Karpas-422 (cell line): ENCODE measurements around the gene PI4KB. TPM values are rescaled to one million over a fixed set of nuclear protein-coding genes. Genes with fewer than 3 reads are reported as not detected.
A peak's percentile ranks its signal among the peaks of the same experiment; 100 is the strongest.

ENCODE experiments used
- DNase-seq: peaks from one replicate; pipeline ENCODE4 v3.0.0-alpha.2; 2015
- H2AFZ ChIP-seq: fragments of 200-600 bp; sonication (generic); 2 replicates; pipeline ENCODE4 v1.6.1; 2014; ENCODE audit warnings: antibody characterized with exemption, low read length, mixed read lengths
- H3K27ac ChIP-seq: fragments of 200-600 bp; sonication (generic); 2 replicates; pipeline ENCODE4 v1.5.1; 2014; ENCODE audit warnings: mild to moderate bottlenecking, low read length, moderate library complexity
- H3K27me3 ChIP-seq: fragments of 200-600 bp; sonication (generic); 2 replicates; pipeline ENCODE4 v1.6.1; 2014; ENCODE audit warnings: low read length, mixed read lengths
- H3K36me3 ChIP-seq: fragments of 200-600 bp; sonication (generic); 2 replicates; pipeline ENCODE4 v1.6.1; 2014; ENCODE audit warnings: low read length, mixed read lengths; ENCODE audit not compliant: insufficient read depth
- H3K4me1 ChIP-seq: fragments of 200-600 bp; sonication (generic); 2 replicates; pipeline ENCODE4 v1.6.1; 2014; ENCODE audit warnings: mild to moderate bottlenecking, low read length, mixed read lengths
- H3K4me2 ChIP-seq: fragments of 200-600 bp; sonication (generic); 2 replicates; pipeline ENCODE4 v1.6.1; 2014; ENCODE audit warnings: low read length, low read depth, mild to moderate bottlenecking; ENCODE audit not compliant: poor library complexity, severe bottlenecking
- H3K4me3 ChIP-seq: fragments of 200-600 bp; sonication (generic); 2 replicates; pipeline ENCODE4 v1.5.1; 2014; ENCODE audit warnings: mild to moderate bottlenecking, antibody characterized with exemption, low read length, mixed read lengths
- H3K79me2 ChIP-seq: fragments of 200-600 bp; sonication (generic); 2 replicates; pipeline ENCODE4 v1.6.1; 2014; ENCODE audit warnings: mild to moderate bottlenecking, low read length, mixed read lengths
- H3K9ac ChIP-seq: fragments of 200-600 bp; sonication (generic); 2 replicates; pipeline ENCODE4 v1.6.0; 2014; ENCODE audit warnings: low read length
- H3K9me2 ChIP-seq: fragments of 200-600 bp; sonication (generic), shearing (Covaris generic); replicated peaks from 2 replicates; pipeline ENCODE4 v1.6.0; 2014; ENCODE audit warnings: mild to moderate bottlenecking, low read length, moderate library complexity; ENCODE audit not compliant: insufficient read depth
- H3K9me3 ChIP-seq: fragments of 300-700, 200-600 bp; sonication (generic); 2 replicates; pipeline ENCODE4 v1.6.1; 2014; ENCODE audit warnings: low read length, mixed read lengths
- H4K20me1 ChIP-seq: fragments of 200-600 bp; sonication (generic); 2 replicates; pipeline ENCODE4 v1.6.1; 2014; ENCODE audit warnings: mild to moderate bottlenecking, antibody characterized with exemption, low read length, low read depth; ENCODE audit not compliant: insufficient read depth
- total RNA-seq: library from RNA; depleted of rRNA; stranded (reverse); fragments of >200 nt; shearing (Covaris generic); gene quantifications from 2 replicates; pipeline ENCODE4 v1.2.3, GENCODE V29; 2014; ENCODE audit warnings: low replicate concordance

Gene PI4KB
- total RNA-seq, 1 experiment from 2014 or later: 29.4 TPM

- Histone ChIP-seq H4K20me1 (no peaks in the 10 kb centered on the region), H3K27me3 (no peaks in the 10 kb centered on the region), H3K79me2 (no peaks in the 10 kb centered on the region), H3K4me3 (no peak overlapping the region), H3K27ac (no peak overlapping the region), H2AFZ (no peak overlapping the region), H3K4me2 (no peak overlapping the region), H3K9ac (no peak overlapping the region), H3K36me3 (no peaks in the 10 kb centered on the region), H3K9me3 (no peaks in the 10 kb centered on the region), H3K4me1 (peaks cover 9% of the 10 kb centered on the region), H3K9me2 (no peaks in the 10 kb centered on the region)
- DNase-seq: no peak
Observed at GRCh38 chr1:151368393-151369301, 41.4 kb upstream of the PI4KB start.

DNA sequence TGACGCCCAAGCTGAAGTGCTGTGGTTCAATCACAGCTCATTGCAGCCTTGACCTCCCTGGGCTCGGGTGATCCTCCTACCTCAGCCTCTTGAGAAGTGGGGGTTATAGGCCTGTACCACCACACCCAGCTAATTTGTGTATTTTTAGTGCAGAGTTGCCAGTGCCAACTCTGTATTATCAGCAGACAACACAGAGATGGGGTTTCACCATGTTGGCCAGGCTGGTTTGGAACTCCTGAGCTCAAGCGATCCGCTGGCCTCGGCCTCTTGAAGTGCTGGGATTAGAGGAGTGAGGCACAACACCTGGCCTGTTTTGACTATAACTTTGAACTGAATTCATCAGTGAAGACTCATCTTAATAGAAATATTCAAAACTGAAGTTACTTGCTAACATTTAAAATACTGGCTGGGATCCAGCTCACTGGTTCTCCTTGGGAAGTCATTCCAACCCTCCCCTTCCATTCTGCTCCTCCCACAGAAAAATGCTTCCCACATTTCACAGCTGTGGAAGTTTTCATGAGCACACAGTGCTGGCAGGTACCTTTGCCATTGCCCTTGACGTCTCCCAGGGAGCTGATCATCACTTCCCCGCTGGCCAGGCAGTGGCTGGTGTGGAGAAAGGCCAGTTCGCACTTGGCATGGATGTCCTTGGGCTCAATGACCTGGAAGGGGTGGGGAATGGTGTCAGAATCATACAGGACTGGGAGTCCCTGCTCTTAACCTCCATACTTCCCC, 40.6 kb upstream of the PI4KB start:
- no peaks in the 10 kb centered on the region for H4K20me1 ChIP-seq
- no peaks in the 10 kb centered on the region for H3K9me2 ChIP-seq

GRCh38 chr1:151364996-151365395, 37.8 kb upstream of the PI4KB start:
- Histone ChIP-seq H3K4me3 (no peak overlapping the region), H2AFZ (no peak overlapping the region), H3K79me2 (no peaks in the 10 kb centered on the region), H3K9me3 (no peaks in the 10 kb centered on the region; the same call in 1 of the 2 replicates), H3K27me3 (no peaks in the 10 kb centered on the region), H3K4me2 (no peak overlapping the region), H3K9me2 (no peaks in the 10 kb centered on the region), H3K27ac (no peak overlapping the region), H3K4me1 (peaks cover 4% of the 10 kb centered on the region), H4K20me1 (no peaks in the 10 kb centered on the region), H3K36me3 (no peaks in the 10 kb centered on the region), H3K9ac (no peak overlapping the region)
- DNase-seq: no peak

More for the DNA sequence above, 40.6 kb upstream of the PI4KB start:
- H3K9ac ChIP-seq: no peak overlapping the region
- H2AFZ ChIP-seq: no peak overlapping the region
- H3K4me3 ChIP-seq: no peak overlapping the region
- H3K4me1 ChIP-seq: peaks cover 9% of the 10 kb centered on the region
- H3K27me3 ChIP-seq: no peaks in the 10 kb centered on the region
- no peak overlapping the region for H3K4me2 ChIP-seq
- no peak overlapping the region for H3K27ac ChIP-seq
- DNase-seq: no peak
- H3K9me3 ChIP-seq: no peaks in the 10 kb centered on the region
- no peaks in the 10 kb centered on the region for H3K79me2 ChIP-seq
- no peaks in the 10 kb centered on the region for H3K36me3 ChIP-seq

GRCh38 chr1:151362308-151363155, 35.3 kb upstream of the PI4KB start:
- DNase-seq: no peak
- H3K4me2 ChIP-seq: no peak overlapping the region
- no peaks in the 10 kb centered on the region for H3K4me1 ChIP-seq
- no peaks in the 10 kb centered on the region for H3K36me3 ChIP-seq
- no peaks in the 10 kb centered on the region for H3K79me2 ChIP-seq
- H3K9me3 ChIP-seq: no peaks in the 10 kb centered on the region; the same call in 1 of the 2 replicates
- H2AFZ ChIP-seq: no peak overlapping the region
- no peak overlapping the region for H3K4me3 ChIP-seq
- H3K27ac ChIP-seq: no peak overlapping the region
- H3K27me3 ChIP-seq: no peaks in the 10 kb centered on the region
- no peak overlapping the region for H3K9ac ChIP-seq
- no peaks in the 10 kb centered on the region for H3K9me2 ChIP-seq
- no peaks in the 10 kb centered on the region for H4K20me1 ChIP-seq

DNA sequence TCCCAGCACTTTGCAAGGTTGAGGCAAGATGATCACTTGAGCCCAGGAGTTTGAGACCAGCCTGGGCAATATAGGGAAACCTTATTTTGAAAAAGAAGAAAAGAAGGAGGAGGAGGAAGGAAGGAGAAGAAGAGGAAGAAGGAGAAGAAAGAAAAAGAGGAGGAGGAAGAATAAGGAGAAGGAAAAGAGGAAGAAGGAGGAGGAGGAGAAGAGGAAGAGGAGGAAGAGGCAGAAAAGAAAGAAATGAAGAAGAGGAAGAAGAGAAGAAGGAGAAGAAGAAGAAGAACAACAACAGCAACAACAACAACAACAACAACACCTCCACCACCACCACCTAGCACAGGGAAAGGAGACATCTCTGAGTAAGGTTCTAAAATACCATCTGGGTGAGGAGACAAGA, 34.7 kb upstream of the PI4KB start:
- H3K9me3 ChIP-seq: no peaks in the 10 kb centered on the region; the same call in 1 of the 2 replicates
- H3K9me2 ChIP-seq: no peaks in the 10 kb centered on the region
- no peaks in the 10 kb centered on the region for H3K36me3 ChIP-seq
- no peaks in the 10 kb centered on the region for H3K79me2 ChIP-seq
- no peak overlapping the region for H3K4me3 ChIP-seq
- no peak overlapping the region for H3K27ac ChIP-seq
- no peaks in the 10 kb centered on the region for H3K4me1 ChIP-seq
- DNase-seq: no peak
- H4K20me1 ChIP-seq: no peaks in the 10 kb centered on the region
- H3K4me2 ChIP-seq: no peak overlapping the region
- H2AFZ ChIP-seq: no peak overlapping the region
- H3K9ac ChIP-seq: no peak overlapping the region
- no peaks in the 10 kb centered on the region for H3K27me3 ChIP-seq

GRCh38 chr1:151356696-151357095, 29.5 kb upstream of the PI4KB start:
- no peak for DNase-seq
- Histone ChIP-seq H4K20me1 (no peaks in the 10 kb centered on the region), H3K79me2 (no peaks in the 10 kb centered on the region), H3K9ac (no peak overlapping the region), H3K4me3 (no peak overlapping the region), H3K36me3 (no peaks in the 10 kb centered on the region), H3K27me3 (no peaks in the 10 kb centered on the region), H3K4me2 (no peak overlapping the region), H3K27ac (no peak overlapping the region), H3K4me1 (peaks cover 4% of the 10 kb centered on the region; the same call in 1 of the 2 replicates), H3K9me3 (peaks cover 7% of the 10 kb centered on the region), H3K9me2 (no peaks in the 10 kb centered on the region), H2AFZ (no peak overlapping the region)

GRCh38 chr1:151352021-151352718, 25.0 kb upstream of the PI4KB start:
- no peaks in the 10 kb centered on the region for H3K9me2 ChIP-seq
- no peak overlapping the region for H3K4me3 ChIP-seq
- no peak overlapping the region for H3K4me2 ChIP-seq
- 0 out of 2 replicates have a peak overlapping the region, but pooled peaks have one; percentile 36 for H2AFZ ChIP-seq
- H3K36me3 ChIP-seq: no peaks in the 10 kb centered on the region
- H3K9ac ChIP-seq: no peak overlapping the region
- H3K27ac ChIP-seq: no peak overlapping the region
- H3K9me3 ChIP-seq: peaks cover 8% of the 10 kb centered on the region
- no peaks in the 10 kb centered on the region for H3K27me3 ChIP-seq
- H4K20me1 ChIP-seq: no peaks in the 10 kb centered on the region
- H3K79me2 ChIP-seq: no peaks in the 10 kb centered on the region
- H3K4me1 ChIP-seq: peaks cover 13% of the 10 kb centered on the region
- peak; percentile 62 for DNase-seq
